A549 (cell line): Measurements from ENCODE around the gene SLC29A3.
A peak's percentile ranks its signal among the peaks of the same experiment; 100 is the strongest.

ENCODE experiments used
- CBX2 ChIP-seq: fragments of 200-600 bp; sonication (generic); IDR thresholded peaks from 2 replicates; pipeline ENCODE4 v1.6.1; 2016; ENCODE audit warnings: low read depth, mild to moderate bottlenecking, borderline replicate concordance
- CTCF ChIP-seq: fragments of >200 bp; sonication (Bioruptor Twin); formaldehyde crosslinking; IDR thresholded peaks from 3 replicates; pipeline ENCODE4 v1.5.1; 2016
- RFX5 ChIP-seq: fragments of 450-650 bp; IDR thresholded peaks from 2 replicates; pipeline ENCODE4 v1.7.1; 2014; ENCODE audit warnings: antibody characterized with exemption, mild to moderate bottlenecking, moderate library complexity

- TF ChIP-seq RFX5, result no peak
- TF ChIP-seq CTCF, result 0 out of 3 replicates have a peak, but pooled peaks have one; percentile 17
- no peak for TF ChIP-seq CBX2
Measured at GRCh38 chr10:71274901-71275796, 43.9 kb upstream of the SLC29A3 start.
